ENCODE data around the gene ELANE. TPM values are rescaled to one million over a fixed set of nuclear protein-coding genes. Genes with fewer than 3 reads are reported as not detected.

ELANE gene
- total RNA-seq, 2 experiments from 2014 or later: not detected

DNA sequence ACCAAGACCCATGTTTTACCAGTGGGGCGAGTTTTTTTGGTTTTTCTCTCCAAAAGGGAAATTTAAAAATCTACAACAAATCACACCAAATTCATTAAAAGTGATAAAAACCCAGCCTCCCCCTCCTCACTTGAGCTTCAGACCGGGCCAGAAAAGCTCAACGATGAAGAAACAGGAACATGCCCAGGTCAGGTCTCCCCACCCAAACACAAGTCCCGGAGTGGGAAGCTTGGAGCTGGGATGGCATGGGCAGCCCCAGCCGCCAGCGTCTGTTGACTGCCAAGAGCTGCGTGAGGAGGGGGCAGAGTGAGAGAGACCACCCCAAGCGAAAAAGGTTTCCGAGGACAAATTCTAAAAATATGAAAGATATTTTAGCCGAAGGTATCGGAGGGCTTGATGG, 44.9 kb downstream of the ELANE start:
- no TSS peak for BruUV-seq (replicated peaks)
- ChIA-PET POLR2A (no interaction called here), CTCF (ENCODE audit: unreplicated experiment) (no interaction called here)
- H3K4me2 ChIP-seq (ENCODE audit: low read length): no peak overlapping the region
- peaks cover 25% of the 10 kb centered on the region for H3K4me1 ChIP-seq (ENCODE audit: insufficient read depth, low read length, poor library complexity, severe bottlenecking)
- no peak overlapping the region for H3K4me3 ChIP-seq (ENCODE audit: low read depth, low read length, poor library complexity, severe bottlenecking)
- peaks cover 17% of the 10 kb centered on the region; the same call in 1 of the 2 replicates for H3K36me3 ChIP-seq (ENCODE audit: insufficient read depth, low read length)
- no peak overlapping the region for H2AFZ ChIP-seq (ENCODE audit: low read length)
- no peak for DNase-seq (ENCODE audit: low spot score)
- intact Hi-C loops (cut with micrococcal nuclease; ENCODE audit: unreplicated experiment): no loop called here
- TF ChIP-seq, protein P1, sequence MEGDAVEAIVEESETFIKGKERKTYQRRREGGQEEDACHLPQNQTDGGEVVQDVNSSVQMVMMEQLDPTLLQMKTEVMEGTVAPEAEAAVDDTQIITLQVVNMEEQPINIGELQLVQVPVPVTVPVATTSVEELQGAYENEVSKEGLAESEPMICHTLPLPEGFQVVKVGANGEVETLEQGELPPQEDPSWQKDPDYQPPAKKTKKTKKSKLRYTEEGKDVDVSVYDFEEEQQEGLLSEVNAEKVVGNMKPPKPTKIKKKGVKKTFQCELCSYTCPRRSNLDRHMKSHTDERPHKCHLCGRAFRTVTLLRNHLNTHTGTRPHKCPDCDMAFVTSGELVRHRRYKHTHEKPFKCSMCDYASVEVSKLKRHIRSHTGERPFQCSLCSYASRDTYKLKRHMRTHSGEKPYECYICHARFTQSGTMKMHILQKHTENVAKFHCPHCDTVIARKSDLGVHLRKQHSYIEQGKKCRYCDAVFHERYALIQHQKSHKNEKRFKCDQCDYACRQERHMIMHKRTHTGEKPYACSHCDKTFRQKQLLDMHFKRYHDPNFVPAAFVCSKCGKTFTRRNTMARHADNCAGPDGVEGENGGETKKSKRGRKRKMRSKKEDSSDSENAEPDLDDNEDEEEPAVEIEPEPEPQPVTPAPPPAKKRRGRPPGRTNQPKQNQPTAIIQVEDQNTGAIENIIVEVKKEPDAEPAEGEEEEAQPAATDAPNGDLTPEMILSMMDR (conservative IDR thresholded peaks at IDR 0.05; ENCODE audit: low read length): no peak
- H3K9me3 ChIP-seq (ENCODE audit: low read length): no peaks in the 10 kb centered on the region
- H3K27ac ChIP-seq (ENCODE audit: low read depth, low read length, poor library complexity, severe bottlenecking): no peak overlapping the region
- no peaks in the 10 kb centered on the region for H4K20me1 ChIP-seq (ENCODE audit: insufficient read depth, low read length)
- H3K9me2 ChIP-seq (ENCODE audit: insufficient read depth, low read length): no peaks in the 10 kb centered on the region
- H3K79me2 ChIP-seq (ENCODE audit: insufficient read depth, low read depth, low read length): 0 out of 2 replicates have a peak, but pooled peaks cover 5% of the 10 kb centered on the region

DNA sequence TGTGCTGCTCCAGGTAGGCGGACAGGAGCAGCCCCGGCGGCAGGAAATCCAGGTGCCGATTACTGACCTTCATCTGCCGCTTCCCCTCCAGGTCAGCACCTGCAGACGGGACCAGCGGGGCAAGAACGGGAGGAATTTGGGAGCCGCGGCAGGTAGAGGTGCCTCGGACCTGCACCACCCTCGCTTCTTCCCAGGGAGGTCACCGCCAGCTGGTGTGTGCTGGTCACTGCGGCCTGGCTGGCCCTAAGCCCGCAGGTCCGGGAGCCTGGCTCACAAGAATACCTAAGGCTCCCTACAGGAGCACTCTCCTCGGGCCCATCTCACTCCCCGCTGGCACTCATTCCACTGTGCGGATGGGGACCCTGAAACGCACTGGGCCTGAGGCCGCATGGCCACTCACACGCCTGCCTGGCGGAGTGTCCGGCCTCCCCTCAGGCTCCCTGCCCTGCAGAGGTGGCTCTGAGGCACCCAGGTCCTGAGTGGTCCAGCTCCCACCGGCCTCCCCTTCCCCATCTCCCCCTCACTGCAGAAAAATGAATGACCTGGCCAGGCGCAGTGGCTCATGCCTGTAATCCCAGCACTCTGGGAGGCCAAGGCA, 45.4 kb downstream of the ELANE start:
- ChIA-PET POLR2A (no interaction called here), CTCF (ENCODE audit: unreplicated experiment) (no interaction called here)
- Histone ChIP-seq H3K9me3 (ENCODE audit: low read length) (no peaks in the 10 kb centered on the region), H3K27ac (ENCODE audit: low read depth, low read length, poor library complexity, severe bottlenecking) (no peak overlapping the region), H3K4me1 (ENCODE audit: insufficient read depth, low read length, poor library complexity, severe bottlenecking) (peaks cover 22% of the 10 kb centered on the region), H3K79me2 (ENCODE audit: insufficient read depth, low read depth, low read length) (no peaks in the 10 kb centered on the region), H3K4me3 (ENCODE audit: low read depth, low read length, poor library complexity, severe bottlenecking) (no peak overlapping the region), H3K4me2 (ENCODE audit: low read length) (no peak overlapping the region), H3K36me3 (ENCODE audit: insufficient read depth, low read length) (peaks cover 17% of the 10 kb centered on the region; the same call in 1 of the 2 replicates), H4K20me1 (ENCODE audit: insufficient read depth, low read length) (no peaks in the 10 kb centered on the region), H3K9me2 (ENCODE audit: insufficient read depth, low read length) (no peaks in the 10 kb centered on the region), H2AFZ (ENCODE audit: low read length) (no peak overlapping the region)
- no peak for DNase-seq (ENCODE audit: low spot score)
- BruUV-seq (replicated peaks): no TSS peak
- intact Hi-C loops (cut with micrococcal nuclease; ENCODE audit: unreplicated experiment): no loop called here
- TF ChIP-seq, protein P1 (conservative IDR thresholded peaks at IDR 0.05; ENCODE audit: low read length): no peak
- TF ChIP-seq EZH2phosphoT487 (IDR thresholded peaks at IDR 0.05; ENCODE audit: borderline replicate concordance, low read depth, low read length): no peak

DNA sequence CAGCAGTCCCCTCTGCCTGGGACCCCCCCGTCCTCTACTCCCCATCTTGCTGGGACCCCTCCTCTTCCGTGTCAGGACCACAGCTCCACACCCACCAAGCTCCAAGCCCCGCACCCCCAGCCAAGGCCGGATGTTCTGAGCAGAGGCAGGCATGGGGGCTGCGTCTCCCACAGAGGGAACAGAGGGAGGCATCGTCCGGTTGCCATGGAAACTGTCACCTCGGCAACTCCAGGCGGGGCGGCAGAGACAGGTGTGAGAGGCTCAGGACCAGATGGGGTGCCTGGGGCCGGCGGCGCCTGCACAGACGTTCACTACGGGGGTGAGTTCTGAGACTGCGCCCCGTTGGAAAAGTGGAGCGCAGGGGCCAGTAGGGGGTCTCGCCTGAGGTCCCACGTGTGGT, 46.6 kb downstream of the ELANE start:
- Histone ChIP-seq H3K9me2 (ENCODE audit: insufficient read depth, low read length) (no peaks in the 10 kb centered on the region), H3K4me2 (ENCODE audit: low read length) (peak overlapping the region; percentile 61), H3K4me1 (ENCODE audit: insufficient read depth, low read length, poor library complexity, severe bottlenecking) (peaks cover 22% of the 10 kb centered on the region), H3K9me3 (ENCODE audit: low read length) (no peaks in the 10 kb centered on the region), H3K36me3 (ENCODE audit: insufficient read depth, low read length) (peaks cover 17% of the 10 kb centered on the region; the same call in 1 of the 2 replicates), H3K4me3 (ENCODE audit: low read depth, low read length, poor library complexity, severe bottlenecking) (no peak overlapping the region), H3K79me2 (ENCODE audit: insufficient read depth, low read depth, low read length) (no peaks in the 10 kb centered on the region), H3K27ac (ENCODE audit: low read depth, low read length, poor library complexity, severe bottlenecking) (peak overlapping the region; percentile 54), H4K20me1 (ENCODE audit: insufficient read depth, low read length) (no peaks in the 10 kb centered on the region), H2AFZ (ENCODE audit: low read length) (no peak overlapping the region)
- DNase-seq (ENCODE audit: low spot score): peak; percentile 92
- no TSS peak for BruUV-seq (replicated peaks)
- POLR2A ChIA-PET: interaction anchor here (0.7 kb wide), 1 partner anchor 263 kb away, joined by 3 read pairs; no protein-coding TSS in a partner anchor
- intact Hi-C loops (cut with micrococcal nuclease; ENCODE audit: unreplicated experiment): no loop called here
- no peak for TF ChIP-seq EZH2phosphoT487 (IDR thresholded peaks at IDR 0.05; ENCODE audit: borderline replicate concordance, low read depth, low read length)
- TF ChIP-seq, protein P1 (conservative IDR thresholded peaks at IDR 0.05; ENCODE audit: low read length): no peak
- CTCF ChIA-PET (ENCODE audit: unreplicated experiment): no interaction called here

Measured in OCI-LY7 (cell line).